GM21619 (cell line): Measurements from ENCODE around the gene TBC1D22A.

Source experiments
- ATAC-seq: cut with Tn5 transposase; IDR thresholded peaks from one replicate; pipeline ENCODE4 v1.9.1; 2021; ENCODE audit not compliant: unreplicated experiment

Gene TBC1D22A

GRCh38 chr22:46876357-46876934 is 114.0 kb downstream of the TBC1D22A start:
- ATAC-seq, result no peak

GRCh38 chr22:46878191-46878948 is 115.9 kb downstream of the TBC1D22A start:
- ATAC-seq, result no peak

- ATAC-seq, result no peak
These were observed 116.6 kb downstream of the TBC1D22A start for GRCh38 chr22:46879083-46879482.

GRCh38 chr22:46881373-46882118 is 119.1 kb downstream of the TBC1D22A start:
- ATAC-seq, result no peak

- ATAC-seq, result no peak
These were observed 120.9 kb downstream of the TBC1D22A start for GRCh38 chr22:46883092-46883910.

DNA sequence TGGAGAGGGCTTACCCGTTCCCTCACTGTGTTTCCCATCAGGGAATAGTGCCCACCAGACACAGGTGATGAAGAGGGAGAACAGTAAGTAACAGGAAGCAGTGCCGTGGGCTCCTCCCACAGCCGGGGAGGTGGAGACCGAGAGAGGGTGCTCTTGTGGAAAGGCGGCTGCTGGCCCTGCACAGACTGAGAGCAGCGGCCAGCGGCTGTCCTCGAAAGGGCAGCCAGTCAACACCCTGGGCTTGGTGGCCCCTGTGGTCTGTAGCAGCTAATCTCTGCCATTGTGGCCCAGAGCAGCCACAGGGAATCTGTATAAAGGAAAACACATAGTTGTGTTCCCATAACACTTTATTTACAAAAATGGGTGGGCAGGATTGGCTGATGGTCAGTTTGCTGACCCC is 121.9 kb downstream of the TBC1D22A start:
- no peak for ATAC-seq

DNA sequence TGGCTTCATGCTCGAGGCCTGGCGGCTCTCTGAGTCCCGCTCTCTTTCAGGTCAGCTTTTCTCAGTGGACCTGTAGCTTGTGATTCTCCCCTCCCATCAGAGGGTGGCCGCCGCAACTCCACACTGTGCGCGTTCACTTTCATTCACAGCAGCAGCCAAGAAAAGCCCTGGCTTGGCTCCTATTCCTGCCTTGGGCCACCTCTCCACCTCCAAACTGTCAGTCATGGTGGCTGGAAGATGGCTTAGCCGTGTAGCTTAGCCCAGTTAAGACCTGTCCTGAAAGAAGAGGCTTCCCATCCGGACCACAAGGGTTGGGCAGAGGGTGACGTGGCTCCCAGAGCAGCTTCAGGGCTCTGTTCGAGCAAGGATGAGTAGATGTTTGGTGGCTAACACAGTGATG is 125.5 kb downstream of the TBC1D22A start:
- no peak for ATAC-seq

- ATAC-seq, result no peak
These were observed 128.4 kb downstream of the TBC1D22A start for GRCh38 chr22:46890819-46891218.

- ATAC-seq, result no peak
These were observed 129.0 kb downstream of the TBC1D22A start for GRCh38 chr22:46891382-46891951.

DNA sequence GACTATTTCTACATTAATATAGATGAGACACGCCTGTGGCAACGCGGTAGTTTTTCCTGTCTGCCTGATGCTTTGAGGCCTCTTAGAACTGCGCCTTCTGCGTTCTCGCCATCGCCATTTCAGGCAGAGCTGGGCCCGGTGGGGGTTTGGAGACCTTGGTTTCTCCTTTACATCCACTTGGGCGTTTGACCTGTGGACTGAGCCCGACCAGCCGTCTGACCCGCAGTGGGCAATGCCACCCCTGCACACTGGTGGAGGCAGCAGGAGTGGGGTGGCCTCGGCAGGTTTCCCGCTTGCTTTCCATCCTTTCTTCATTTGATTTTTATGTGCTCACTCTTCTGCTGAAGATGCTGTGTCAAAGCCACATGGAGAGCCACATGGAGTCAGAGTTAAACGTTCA is 130.4 kb downstream of the TBC1D22A start:
- ATAC-seq, result no peak

GRCh38 chr22:46893281-46894020 is 131.0 kb downstream of the TBC1D22A start:
- no peak for ATAC-seq

- no peak for ATAC-seq
These were observed 131.7 kb downstream of the TBC1D22A start for GRCh38 chr22:46894081-46894671.

- no peak for ATAC-seq
These were observed 132.6 kb downstream of the TBC1D22A start for GRCh38 chr22:46894851-46895640.

- no peak for ATAC-seq
These were observed 133.3 kb downstream of the TBC1D22A start for GRCh38 chr22:46895753-46896152.

- ATAC-seq, result no peak
These were observed 133.7 kb downstream of the TBC1D22A start for GRCh38 chr22:46896166-46896565.

DNA sequence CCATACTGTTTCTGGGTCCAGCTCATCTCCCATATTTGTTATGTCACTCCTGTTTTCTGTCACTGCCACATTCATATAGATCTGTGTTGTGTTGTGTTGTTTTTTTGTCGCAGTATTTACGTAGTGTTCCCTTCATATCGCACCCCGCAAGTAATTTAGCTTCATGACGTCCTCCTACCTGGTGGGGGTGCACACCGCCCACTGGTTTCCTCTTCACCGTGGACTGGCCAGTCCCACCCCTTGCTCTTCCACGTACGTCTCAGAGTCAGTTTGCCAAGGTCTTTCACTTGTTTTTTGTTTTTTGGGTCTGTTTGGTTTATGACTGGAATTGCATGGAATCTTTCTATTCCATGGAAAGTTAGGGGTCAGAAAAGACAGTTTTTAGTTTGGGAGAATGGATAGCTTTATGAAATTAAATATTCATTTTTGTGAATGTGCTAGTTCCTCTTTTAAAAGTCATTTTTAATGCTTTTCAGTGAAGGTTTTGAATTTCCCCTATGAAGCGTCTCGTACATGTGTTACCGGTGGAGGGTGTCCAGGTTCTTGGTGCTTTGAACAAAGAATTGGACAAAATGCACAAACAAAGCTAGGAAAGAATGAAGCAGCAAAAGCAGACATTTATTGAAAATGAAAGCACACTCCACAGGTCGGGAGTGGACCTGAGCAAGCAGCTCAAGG is 134.3 kb downstream of the TBC1D22A start:
- ATAC-seq, result no peak

- no peak for ATAC-seq
These were observed 134.8 kb downstream of the TBC1D22A start for GRCh38 chr22:46897246-46897623.

DNA sequence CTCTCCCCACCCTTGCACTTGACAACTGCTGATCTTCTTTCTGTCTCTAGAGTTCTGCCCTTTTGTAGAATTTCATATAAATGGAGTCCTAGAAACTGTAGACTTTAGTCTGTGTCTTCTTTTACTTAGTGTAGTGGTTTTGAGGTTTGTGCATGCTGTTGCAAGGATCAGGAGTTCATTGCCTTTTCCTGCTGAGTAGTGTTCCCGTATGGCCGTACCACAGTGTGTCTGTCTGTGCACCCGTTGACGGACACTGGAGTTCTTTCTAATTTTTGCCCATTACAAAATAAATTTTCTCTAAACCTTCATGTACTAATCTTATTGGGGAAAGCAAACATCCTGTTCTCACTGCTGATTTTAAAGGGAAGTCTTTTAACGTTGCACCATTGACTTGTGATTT is 138.1 kb downstream of the TBC1D22A start:
- no peak for ATAC-seq
